GM18858 (cell line): ENCODE measurements around the gene HOXA1.

Experiments
- ATAC-seq: cut with Tn5 transposase; IDR thresholded peaks from one replicate; pipeline ENCODE4 v1.9.1; 2021; ENCODE audit not compliant: unreplicated experiment

Gene HOXA1

DNA sequence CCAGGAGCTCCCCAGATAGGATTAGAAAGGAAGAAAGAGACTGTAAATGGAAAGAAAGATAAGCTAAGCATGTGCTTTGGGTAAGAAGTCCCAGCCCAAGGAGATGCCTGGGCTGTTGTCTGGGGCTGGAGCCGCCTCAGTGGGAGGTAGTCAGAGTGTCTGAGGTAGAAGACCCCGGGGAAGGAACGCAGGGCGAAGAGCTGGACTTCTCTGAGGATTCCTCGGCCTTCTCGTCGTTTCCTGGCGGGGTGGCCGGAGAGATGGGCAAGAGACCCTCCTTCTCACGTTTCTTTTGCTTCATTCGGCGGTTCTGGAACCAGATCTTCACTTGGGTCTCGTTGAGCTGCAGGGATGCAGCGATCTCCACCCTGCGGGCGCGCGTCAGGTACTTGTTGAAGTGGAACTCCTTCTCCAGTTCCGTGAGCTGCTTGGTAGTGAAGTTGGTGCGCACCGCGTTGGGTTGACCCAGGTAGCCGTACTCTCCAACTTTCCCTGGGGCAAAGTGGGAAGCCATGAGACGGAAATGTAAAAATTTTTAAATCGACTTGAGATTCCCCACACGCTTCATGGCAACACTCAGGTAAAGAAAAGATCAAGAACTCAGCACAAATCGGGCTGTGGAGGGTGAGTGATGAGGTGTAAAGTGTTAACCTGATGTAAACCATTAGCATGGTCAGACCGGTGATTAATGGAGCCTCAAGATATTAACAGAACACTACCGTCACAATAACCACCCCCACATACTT is 1.3 kb downstream of the HOXA1 start:
- ATAC-seq = no peak

DNA sequence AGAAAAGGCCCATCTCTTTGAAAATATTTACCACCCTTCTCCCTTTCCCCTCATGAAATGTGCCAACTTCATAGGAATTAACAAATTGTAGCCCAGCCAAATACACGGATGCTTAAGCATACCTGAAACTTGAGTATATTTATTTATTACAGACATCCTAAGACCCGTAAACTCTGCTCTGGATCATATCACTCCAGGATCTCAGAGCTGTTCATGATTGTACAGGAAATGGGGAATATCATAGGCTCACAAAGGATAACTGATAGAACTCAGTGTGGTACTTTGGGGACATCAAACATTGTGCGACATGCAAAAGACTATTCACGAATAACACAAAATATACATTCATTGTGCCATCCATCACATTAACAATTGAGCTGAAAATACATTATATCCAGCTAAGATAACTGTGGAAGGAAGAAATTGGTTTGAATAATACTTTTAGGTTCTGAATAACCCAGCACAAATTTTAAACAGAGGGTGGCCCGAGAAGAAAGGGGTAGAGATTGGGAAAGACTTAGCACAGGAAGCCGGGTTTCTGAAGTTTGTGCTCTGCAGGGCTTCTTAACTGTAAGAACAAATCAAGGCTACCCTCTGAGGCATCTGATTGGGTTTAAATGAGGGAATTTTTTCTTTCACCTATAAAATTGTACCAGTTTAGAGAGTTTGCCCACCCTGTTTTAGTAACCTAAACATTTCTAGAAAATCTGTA is 2.5 kb downstream of the HOXA1 start:
- no peak for ATAC-seq

DNA sequence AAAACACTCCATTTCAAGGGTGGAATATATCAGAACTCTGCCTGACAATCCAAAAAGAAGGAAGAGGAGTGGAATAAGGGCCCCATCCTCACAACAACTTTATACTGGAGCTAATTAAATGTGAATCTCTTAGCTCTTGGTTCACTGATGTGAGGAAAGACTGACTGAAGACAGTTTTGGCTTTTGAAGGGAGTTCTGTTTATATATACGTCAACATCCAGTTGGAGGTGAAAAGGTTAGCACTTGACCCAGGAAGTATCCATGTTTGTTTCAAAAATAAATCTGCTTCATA is 3.0 kb downstream of the HOXA1 start:
- no peak for ATAC-seq

DNA sequence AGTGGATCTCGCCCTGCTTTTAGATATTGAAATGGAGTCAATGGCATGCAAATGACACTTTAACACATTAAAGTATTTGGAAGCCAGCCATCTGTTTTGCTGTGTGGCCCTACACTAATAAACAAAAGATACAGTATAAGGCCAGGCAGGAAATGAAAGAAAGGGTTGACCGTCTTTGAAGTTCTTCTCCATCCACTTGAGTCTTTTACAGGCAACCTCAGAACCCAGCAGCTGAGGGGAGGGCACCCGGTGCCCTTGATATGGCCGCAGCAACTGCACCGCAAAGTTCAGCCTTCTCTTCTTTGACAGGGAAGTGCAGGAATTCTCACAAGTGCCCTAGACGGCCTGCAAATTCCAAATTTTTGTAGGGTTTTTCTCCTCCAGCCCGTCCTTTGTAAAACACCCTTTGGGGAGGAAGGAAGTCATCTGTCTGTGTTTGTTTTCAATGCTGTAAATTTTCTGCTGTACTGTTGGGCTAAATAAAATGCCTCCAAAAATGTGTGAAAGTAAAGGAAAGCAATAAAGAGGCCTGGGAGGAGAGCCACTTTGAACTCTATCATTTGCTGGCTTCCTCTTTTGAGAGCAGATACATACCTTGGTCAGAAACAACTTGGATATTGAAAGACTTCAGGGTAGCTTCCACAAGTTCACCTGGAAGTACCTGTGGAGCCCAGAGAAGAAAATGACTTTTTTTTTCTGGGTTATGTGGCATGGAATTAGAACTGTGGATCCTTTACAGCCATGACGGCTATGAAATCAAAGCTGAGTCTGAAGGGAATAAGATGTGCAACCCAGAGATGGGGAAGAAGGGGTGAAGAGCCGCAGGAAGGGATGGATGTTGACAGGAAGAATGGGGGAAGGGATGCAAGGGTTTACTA is 3.6 kb downstream of the HOXA1 start:
- ATAC-seq = no peak

DNA sequence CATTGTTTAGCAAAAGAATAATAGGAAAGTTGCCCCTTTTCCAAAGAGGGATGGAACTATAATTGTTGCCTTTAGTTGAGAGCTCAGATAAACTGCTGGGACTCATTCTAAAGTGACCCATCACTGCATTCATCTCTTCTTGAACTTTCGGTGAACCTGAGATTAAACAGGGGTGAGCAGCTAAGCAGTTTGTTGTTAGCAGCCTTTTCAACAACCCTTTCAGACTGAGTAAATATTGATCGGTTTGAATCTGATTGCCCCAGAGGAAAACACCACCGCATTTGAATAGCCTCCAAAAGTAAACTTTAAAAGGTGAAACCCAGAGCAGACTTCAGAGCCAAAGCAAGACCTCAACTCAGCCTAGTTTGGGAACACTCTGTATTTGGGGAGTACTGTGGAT is 4.7 kb downstream of the HOXA1 start:
- no peak for ATAC-seq

DNA sequence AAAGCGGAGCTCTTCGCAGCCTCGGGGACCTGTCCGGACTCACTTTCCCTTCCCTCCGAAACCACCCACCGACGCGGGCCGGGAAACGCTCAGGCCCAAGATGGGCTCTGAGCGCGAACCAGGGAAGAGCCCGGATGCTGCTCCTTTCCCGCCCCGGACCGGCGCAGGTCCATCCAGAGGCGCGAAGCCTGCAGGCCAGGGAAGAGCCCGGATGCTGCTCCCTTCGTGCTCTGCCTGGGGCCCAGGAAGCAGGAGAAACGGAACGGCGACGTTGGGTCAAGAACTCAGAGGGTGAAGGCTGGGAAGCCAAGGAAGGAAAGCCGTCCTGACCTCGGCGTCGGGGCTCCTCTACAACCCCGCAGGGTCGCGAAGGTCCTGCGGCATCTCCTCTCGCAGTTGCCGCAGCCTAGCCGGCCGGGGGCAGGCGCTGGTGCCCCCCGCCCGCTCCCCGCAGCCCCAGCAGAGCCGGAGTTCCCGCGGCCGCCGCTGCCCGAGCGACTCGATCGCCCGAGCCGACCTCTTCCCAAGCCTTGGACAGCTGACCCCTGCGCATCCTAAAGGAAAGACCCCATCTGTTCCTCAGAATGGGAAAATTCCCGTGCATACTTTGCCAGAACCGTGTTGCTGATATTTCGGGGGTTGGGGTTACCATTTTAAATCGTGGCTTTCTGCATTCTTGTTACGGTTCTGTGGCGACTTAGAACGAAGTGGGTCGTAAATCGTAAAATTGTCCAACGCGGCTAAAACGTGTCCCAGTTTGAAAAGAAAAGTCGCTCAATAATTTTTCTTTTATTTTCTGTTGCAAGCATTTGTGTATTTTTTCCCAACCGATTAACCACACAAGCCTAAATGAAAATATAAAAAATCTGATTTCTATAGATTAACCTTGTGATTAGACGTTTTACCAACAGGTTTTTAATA is 7.5 kb downstream of the HOXA1 start:
- no peak for ATAC-seq

DNA sequence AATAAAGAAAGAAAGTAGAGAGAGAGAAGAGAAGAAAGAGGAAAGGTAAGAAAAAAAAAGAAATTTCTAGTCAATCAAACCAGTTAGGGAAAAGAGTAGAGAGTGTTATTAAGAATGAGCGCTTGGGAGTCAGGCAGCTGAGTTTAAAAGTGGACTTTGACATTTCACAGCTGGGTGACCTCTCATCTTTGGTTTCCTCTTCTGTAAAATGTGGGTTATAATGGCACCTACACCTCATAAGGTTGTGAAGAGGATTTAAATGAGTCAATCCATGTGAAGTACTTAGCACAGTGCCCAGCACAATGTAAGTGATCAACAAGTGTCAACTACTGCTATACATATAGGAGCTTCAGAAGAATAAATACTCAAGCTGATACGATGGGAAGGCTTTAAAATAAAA is 12.2 kb downstream of the HOXA1 start:
- ATAC-seq = no peak

DNA sequence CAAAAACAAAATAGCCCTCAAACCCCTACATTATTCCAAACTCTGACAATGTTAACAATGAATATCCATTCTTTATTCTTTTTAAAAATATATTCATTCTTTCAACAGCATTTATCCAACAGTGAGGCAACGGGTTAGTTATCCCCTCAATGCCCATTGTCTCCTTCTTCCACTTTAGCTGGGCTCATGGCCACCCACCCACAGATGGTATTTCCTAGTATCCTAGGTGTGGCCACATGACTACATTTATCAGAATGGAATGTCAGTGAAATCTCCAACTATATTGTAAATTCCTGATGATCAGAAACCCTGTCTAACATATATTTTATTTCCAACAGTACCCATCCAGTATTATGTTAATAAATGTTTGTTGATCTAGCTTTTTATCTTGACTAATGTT is 13.6 kb downstream of the HOXA1 start:
- ATAC-seq = no peak

DNA sequence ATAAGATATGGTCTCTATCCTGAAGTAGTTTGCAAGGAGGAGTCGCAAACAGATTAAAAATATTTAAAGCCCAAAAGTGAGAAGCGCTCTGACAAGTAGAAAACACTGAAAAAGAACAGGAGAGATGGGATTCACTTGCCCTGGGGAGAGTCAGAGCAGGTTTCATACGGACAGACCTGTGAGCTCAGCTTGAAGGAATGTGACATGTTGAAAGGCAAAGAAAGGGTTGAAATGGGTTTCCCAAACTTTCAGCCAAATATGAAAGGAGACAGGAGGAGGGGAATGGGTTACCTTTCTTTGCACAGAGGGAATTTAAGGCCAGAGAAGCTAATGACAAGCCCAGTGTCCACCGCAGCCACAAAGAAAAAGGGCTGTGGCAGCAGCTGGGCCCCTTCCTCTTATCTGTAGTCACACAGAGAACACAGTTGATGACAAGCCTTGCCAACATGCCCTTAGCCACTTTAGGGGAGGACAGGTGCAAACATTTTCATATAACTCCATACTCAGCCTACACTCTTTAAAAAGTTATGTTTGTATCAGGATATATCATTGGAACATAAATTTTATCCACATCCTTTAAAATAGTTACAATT is 14.9 kb downstream of the HOXA1 start:
- no peak for ATAC-seq

DNA sequence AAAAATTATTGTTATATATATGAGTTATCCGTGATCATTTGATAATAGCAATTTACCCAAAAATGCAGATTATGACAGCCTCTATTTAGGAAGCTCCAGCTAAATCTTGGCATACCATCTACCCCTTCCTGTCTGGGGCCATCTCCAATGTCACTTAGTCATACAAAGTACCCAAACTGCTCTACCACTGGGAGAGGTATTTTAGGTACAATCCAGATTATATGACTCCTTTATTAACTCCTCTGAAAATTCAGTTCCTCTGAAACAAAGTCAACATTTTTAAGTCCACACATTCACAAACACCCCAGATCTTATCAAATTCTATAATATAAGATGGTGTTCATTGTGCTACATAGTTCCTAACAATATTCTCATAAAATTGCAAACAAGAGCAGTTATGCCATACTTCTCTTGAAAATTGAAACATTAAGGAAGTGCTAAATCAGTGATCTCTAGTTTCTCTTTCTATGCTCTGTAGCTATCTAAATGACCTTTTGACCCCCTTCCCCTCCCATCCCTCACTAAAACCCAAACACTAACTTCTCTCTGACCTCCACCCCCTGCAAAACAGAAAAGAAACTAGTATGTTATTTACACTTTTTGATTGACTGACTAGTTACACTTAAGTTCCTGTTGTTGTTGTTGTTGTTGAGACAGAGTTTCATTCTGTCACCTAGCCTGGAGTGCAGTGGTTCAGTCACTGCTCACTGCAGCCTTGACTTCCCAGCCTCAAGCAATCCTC is 16.4 kb downstream of the HOXA1 start:
- no peak for ATAC-seq

DNA sequence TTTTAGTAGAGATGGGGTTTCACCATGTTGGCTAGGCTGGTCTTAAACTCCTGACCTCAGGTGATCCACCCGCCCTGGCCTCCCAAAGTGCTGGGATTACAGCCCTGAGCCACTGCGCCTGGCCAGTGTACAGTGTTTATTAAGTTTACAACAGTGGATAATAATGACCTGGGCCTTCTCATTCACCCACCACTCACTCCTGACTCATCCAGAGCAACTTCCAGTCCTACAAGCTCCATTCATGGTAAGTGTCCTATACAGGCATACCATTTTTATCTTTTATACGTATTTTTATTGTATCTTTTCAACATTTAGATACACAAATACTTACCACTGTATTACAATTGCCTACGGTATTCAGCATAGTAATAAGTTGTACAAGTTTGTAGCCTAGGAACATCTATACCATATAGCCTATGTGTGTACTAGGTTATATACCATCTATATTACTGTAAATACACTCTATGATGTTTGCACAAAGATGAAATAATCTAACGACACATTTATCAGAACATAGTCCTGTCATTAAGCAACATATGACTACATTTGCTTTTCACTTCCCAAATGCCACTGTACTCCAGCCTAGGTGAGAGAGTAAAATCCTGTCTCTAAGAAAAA is 17.1 kb downstream of the HOXA1 start:
- no peak for ATAC-seq

DNA sequence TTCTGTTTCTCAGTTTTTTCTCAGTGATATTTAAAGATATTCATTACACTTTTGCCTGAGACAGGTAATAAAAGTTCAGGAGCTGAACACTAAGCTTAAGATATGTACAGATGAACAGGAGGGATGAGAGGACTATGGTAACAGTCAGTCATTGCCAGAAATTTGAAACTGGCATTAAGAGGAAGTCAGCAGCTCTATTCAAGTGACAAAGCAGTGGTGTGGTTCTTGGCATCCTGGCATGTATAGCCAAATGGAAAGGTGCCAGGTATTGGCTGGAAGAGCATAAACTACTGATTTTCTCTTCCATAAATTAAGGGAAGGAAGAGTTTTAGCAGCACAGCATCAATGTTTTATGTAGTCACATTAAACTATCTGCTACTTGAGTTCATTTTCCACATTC is 22.7 kb downstream of the HOXA1 start:
- no peak for ATAC-seq

DNA sequence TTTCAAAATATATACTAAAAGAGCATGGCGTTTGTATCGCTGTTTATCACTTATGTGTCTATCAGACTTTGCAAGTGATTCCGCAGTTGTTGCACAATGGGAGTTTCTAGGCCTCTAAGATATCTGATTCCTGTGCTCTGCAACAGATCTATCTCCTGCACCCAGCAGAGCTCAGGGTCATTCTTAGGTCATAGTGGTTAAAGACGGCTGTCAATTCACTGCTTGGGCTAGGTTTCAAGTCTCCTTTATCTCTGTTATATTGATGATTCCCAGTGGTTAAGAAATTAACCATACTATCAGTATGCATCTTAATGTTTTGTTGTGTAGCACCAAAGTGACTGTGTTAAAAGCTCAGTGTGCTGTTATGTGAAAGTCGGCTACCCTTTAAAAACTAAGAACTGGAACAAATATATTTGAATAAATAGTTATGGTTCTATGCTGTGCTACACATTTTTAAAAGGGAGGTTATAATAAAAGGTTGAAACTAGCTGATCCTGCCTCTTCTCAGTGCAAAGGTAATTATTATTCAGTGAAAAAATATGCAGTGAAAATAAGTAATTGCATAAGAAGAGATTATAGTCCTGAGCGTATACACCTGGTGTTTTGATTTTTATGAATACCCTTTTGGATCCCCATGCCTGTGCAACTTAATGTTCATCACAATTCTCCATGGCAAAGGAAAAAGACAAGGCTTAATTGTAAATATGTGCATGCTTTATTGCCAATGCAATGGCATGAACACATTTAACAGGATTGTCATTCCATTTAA is 24.0 kb downstream of the HOXA1 start:
- ATAC-seq = no peak

DNA sequence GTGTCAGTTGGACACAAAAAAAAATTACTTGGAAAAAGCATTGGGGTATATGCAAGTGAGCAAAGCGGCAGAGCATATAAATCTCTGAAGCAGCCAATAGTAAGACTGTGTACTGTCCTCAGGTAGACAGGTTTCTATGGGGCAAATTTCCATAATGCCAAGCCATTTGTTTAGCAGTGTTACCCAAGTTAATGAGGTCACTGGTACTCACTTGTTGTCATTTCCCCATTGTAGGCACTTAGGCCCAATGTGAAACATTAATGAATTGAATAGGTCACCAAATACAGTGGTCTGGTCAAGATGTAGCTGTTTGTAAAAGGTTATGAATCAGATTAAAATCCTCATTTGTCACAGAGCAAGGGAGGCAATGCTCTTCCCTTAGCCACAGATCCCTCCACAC is 27.5 kb downstream of the HOXA1 start:
- ATAC-seq = no peak

DNA sequence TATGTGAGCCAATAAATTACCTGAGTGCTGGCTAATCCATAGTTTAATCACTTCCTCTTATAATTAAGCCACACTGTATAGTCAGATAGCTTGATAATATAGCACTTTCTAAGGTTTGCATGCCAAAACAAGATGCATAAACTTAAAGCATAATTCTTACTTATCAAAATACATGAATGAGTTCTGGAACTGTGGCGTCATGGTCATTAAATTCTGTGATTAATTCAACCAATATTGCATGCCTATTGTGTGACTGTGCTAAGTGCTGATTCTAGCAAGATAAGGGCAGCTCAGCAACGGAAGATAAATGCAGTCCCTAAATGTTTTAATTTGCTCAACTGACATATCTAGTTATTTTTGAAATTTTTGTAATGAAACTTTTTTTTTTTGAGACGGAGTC is 29.7 kb downstream of the HOXA1 start:
- no peak for ATAC-seq

DNA sequence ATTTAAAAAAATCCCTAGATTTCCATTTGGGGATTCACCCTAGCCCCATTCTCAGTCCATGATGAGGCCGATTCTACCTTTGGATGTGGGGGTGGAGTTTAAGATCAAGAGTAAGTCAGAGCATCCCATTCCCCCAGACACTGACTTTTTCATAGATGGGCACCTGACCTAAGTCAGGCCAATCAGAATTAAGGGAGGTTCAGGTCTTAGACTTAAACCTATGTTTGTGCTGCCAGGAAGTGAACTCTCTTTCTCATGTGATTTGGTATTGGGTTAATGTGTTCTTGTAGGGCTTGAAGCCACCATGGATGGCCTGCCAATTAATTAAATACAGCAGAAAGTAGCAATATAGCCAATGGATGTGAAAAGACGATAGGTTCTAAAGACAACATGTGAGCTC is 30.1 kb downstream of the HOXA1 start:
- ATAC-seq = no peak

DNA sequence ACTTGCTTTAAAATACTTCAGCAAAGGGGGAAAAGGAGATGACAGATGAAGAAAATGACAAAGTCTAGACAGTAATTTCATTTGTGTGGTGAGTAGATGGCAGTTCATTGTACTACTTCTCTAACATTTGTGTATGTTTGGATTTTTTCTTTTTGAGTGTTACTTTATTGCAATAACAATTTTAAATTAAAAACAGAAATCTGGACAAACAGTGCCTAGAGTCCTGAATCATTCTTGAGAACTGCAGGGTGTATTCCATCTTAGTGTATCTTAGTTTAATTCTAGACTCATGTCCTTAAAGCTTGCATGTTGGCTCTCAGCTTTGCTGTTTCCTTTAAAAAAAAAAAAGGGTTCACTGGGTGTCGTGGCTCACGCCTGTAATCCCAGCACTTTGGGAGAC is 31.1 kb downstream of the HOXA1 start:
- ATAC-seq = no peak

DNA sequence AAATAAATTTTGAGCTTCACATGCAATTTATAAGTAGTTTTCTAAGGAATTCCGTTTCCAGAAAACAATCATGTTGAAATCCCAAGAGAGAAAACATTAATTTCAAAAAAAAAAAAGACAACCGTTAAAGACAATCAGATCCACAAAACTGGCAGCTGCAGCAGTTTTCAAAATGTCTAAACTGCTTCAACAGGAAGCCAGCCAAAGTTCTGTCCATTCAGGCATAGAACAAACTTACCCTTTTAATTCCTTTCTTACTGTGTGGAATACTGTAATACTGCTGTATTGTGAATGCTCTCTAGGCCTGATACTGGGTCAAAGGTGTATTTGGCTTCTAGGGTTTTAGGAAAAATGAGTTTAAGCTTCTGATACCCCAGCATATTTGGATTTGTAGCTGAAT is 31.6 kb downstream of the HOXA1 start:
- no peak for ATAC-seq

DNA sequence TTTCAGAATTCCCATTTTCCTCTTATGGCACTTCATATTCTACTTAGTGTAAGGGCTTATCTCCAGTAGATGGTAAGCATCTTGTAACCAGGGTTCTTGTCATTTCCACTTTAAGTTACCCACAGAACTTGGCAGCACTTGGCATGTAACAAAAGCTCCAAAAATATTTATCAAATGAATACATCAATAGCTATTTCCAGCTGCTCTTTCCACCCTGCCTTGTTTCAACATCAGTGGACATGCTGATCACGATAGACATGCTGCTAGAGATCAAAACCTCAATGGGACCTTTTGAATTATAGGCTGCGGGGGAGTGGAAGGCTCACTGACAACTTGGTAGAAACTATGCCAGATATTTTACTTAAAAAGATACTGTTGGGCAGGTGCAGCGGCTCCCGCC is 32.9 kb downstream of the HOXA1 start:
- no peak for ATAC-seq
